Caco-2 (cell line): ENCODE results near the gene ACTL9. TPM values are rescaled to one million over a fixed set of nuclear protein-coding genes. Genes with fewer than 3 reads are reported as not detected.

Experiments used
- BruUV-seq: library from RNA; stranded (reverse); fragments of 400-500 nt; replicated peaks from 2 replicates; lab custom pipeline; 2021; lab: Mats Ljungman, UMichigan
- CTCF ChIA-PET: fragments of 300-600 bp; sonication (Branson Sonifier 250); formaldehyde crosslinking; loops from one replicate; lab custom pipeline; 2022; ENCODE audit warnings: antibody characterized with exemption; lab: Charles Lee
- POLR2A ChIA-PET: fragments of 300-600 bp; sonication (Branson Sonifier 250); formaldehyde crosslinking; loops from one replicate; lab custom pipeline; 2022; ENCODE audit warnings: antibody characterized with exemption; lab: Charles Lee
- DNase-seq, 2 experiments: peaks; one replicate each; pipeline versions ENCODE4 v3.0.0 to v3.0.0-alpha.2; 2020 to 2022
- H3K27me3 ChIP-seq: replicated peaks from 2 replicates; pipeline ENCODE4 v1.6.0; 2011; ENCODE audit warnings: low read length; ENCODE audit not compliant: control insufficient read depth, insufficient read depth
- H3K36me3 ChIP-seq: 2 replicates; pipeline ENCODE4 v1.5.1; 2011; ENCODE audit warnings: low read length; ENCODE audit not compliant: control insufficient read depth, insufficient read depth
- H3K4me1 ChIP-seq: fragments of 250-450 bp; sonication (Bioruptor Pico); 2 replicates; pipeline ENCODE4 v1.5.1; 2020; ENCODE audit warnings: mild to moderate bottlenecking
- H3K4me3 ChIP-seq: 2 replicates; pipeline ENCODE4 v1.5.1; 2011; ENCODE audit warnings: low read depth, mild to moderate bottlenecking, control low read depth, low read length
- H3K9me3 ChIP-seq: fragments of 250-450 bp; sonication (Bioruptor Pico); 2 replicates; pipeline ENCODE4 v1.5.1; 2020; ENCODE audit warnings: mild to moderate bottlenecking, moderate library complexity
- H3K27ac Mint-ChIP-seq: one replicate; pipeline ENCODE4 v1.8.0; 2022; ENCODE audit warnings: mixed read lengths; ENCODE audit not compliant: unreplicated experiment
- H3K27me3 Mint-ChIP-seq: one replicate; pipeline ENCODE4 v1.8.0; 2022; ENCODE audit warnings: mixed read lengths; ENCODE audit not compliant: insufficient read depth, unreplicated experiment
- H3K36me3 Mint-ChIP-seq: one replicate; pipeline ENCODE4 v1.8.0; 2022; ENCODE audit warnings: mild to moderate bottlenecking, mixed read lengths; ENCODE audit not compliant: insufficient read depth, unreplicated experiment
- H3K4me1 Mint-ChIP-seq: one replicate; pipeline ENCODE4 v1.8.0; 2022; ENCODE audit warnings: low read depth, mixed read lengths; ENCODE audit not compliant: unreplicated experiment
- H3K4me3 Mint-ChIP-seq: one replicate; pipeline ENCODE4 v1.8.0; 2022; ENCODE audit warnings: mild to moderate bottlenecking, moderate library complexity, mixed read lengths; ENCODE audit not compliant: unreplicated experiment
- H3K9me3 Mint-ChIP-seq: one replicate; pipeline ENCODE4 v1.8.0; 2022; ENCODE audit warnings: mixed read lengths; ENCODE audit not compliant: unreplicated experiment
- CTCF ChIP-seq, 2 experiments: fragments of 200-600 bp in 1 of 2; IDR thresholded peaks; 1 replicate in 1 of 2; 2 replicates in 1 of 2; pipeline versions ENCODE4 v1.5.1 to v1.8.0; 2011 to 2022; ENCODE audit warnings: antibody characterized with exemption in 1 of 2, control low read depth in 1 of 2, inconsistent platforms in 1 of 2, low read depth in 1 of 2, low read length in 1 of 2, mild to moderate bottlenecking in 1 of 2, moderate library complexity in 1 of 2; ENCODE audit not compliant: insufficient read depth in 1 of 2, severe bottlenecking in 1 of 2, unreplicated experiment in 1 of 2
- intact Hi-C: fragments of 100-400 bp; cut with micrococcal nuclease; formaldehyde crosslinking; loops from one replicate; pipeline ENCODE4 v1.10.0; 2022; ENCODE audit not compliant: unreplicated experiment
- total RNA-seq: library from RNA; stranded (reverse); gene quantifications from 2 replicates; pipeline ENCODE4 v1.2.3, GENCODE V29; 2022

Gene ACTL9
- total RNA-seq, 1 experiment from 2014 or later, result not detected

GRCh38 chr19:8695911-8696310 is 2.7 kb downstream of the ACTL9 start:
- H3K9me3 ChIP-seq, result no peaks in the 10 kb centered on the region
- no peak for TF ChIP-seq CTCF (IDR thresholded peaks at IDR 0.05; ENCODE audit: insufficient read depth in 1 of 2, low read depth in 1 of 2, low read length in 1 of 2, severe bottlenecking in 1 of 2, unreplicated experiment in 1 of 2)
- Mint-ChIP-seq H3K4me3 (no peak overlapping the region), H3K27ac (no peak overlapping the region), H3K9me3 (no peaks in the 10 kb centered on the region), H3K36me3 (no peaks in the 10 kb centered on the region), H3K4me1 (no peaks in the 10 kb centered on the region), H3K27me3 (peaks cover 5% of the 10 kb centered on the region)
- no TSS peak for BruUV-seq
- no peaks in the 10 kb centered on the region for H3K4me1 ChIP-seq
- no peaks in the 10 kb centered on the region for H3K27me3 ChIP-seq
- POLR2A ChIA-PET, result no interaction called here
- no peak for DNase-seq
- intact Hi-C loops, result no loop called here
- no peak overlapping the region for H3K4me3 ChIP-seq
- no peaks in the 10 kb centered on the region for H3K36me3 ChIP-seq
- CTCF ChIA-PET, result no interaction called here

DNA sequence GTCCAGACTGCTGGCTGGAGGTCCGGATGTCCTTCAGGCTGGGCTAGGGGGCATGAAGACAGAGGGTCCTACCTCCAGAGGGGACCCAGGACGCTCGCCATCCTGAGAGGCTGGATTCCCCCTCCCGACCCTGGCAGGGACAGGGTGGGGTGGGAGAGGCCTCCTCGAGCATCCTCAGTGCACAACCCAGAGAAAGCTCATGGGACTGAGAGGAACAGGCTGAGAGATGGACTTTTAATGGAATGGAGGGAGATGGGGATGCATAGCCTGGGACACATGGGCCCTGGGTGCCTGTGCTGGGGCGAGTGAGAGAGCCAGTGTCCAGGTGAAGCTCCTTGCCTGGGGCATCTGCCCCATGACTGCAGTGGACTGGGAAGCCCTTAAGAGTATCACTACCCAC is 3.1 kb downstream of the ACTL9 start:
- no peaks in the 10 kb centered on the region for H3K9me3 ChIP-seq
- CTCF ChIA-PET, result no interaction called here
- DNase-seq, result no peak
- H3K4me3 ChIP-seq, result no peak overlapping the region
- Mint-ChIP-seq H3K36me3 (no peaks in the 10 kb centered on the region), H3K27ac (no peak overlapping the region), H3K27me3 (peaks cover 5% of the 10 kb centered on the region), H3K4me1 (no peaks in the 10 kb centered on the region), H3K9me3 (no peaks in the 10 kb centered on the region), H3K4me3 (no peak overlapping the region)
- POLR2A ChIA-PET, result no interaction called here
- H3K27me3 ChIP-seq, result no peaks in the 10 kb centered on the region
- H3K4me1 ChIP-seq, result no peaks in the 10 kb centered on the region
- BruUV-seq, result no TSS peak
- H3K36me3 ChIP-seq, result no peaks in the 10 kb centered on the region
- no peak for TF ChIP-seq CTCF (IDR thresholded peaks at IDR 0.05; ENCODE audit: insufficient read depth in 1 of 2, low read depth in 1 of 2, low read length in 1 of 2, severe bottlenecking in 1 of 2, unreplicated experiment in 1 of 2)
- intact Hi-C loops, result no loop called here

DNA sequence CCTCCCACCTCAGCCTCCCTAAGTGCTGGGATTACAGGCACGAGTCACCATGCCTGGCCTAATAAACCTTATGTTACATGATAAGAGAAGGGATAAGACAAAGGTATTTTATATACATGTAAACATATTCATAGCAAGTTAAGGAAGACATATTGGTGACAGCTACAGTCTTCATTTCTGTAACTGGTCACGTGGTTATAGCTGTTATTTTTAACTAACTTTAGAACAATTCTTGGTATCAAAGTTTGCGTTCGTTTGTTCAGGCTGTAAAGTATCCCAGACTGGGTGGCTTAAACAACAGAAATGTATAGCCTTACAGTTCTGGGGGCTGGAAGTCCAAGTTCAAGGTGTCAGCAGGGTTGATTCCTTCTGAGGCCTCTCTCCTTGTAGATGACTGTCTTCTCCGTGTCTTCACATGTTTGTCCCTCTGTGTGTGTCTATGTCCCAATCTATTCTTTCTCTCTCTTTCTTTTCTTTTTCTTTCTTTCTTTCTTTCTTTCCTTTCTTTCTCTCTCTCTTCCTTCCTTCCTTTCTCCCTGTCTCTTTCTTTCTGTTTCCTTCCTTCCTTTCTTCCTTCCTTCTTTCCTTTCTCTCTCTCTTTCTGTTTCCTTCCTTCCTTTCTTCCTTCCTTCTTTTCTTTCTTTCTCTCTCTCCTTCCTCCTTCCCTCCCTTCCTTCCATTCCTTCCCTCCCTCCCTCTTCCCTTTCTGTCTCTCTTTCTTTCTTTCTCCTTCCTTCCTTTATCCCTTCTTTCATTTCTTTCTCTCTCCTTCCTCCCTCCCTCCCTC is 7.6 kb downstream of the ACTL9 start:
- no peak for DNase-seq
- H3K4me1 ChIP-seq, result no peaks in the 10 kb centered on the region
- H3K9me3 ChIP-seq, result no peaks in the 10 kb centered on the region
- POLR2A ChIA-PET, result no interaction called here
- Mint-ChIP-seq H3K9me3 (no peaks in the 10 kb centered on the region), H3K4me1 (no peaks in the 10 kb centered on the region), H3K27me3 (peaks cover 8% of the 10 kb centered on the region), H3K4me3 (no peak overlapping the region), H3K36me3 (no peaks in the 10 kb centered on the region), H3K27ac (no peak overlapping the region)
- BruUV-seq, result no TSS peak
- no peak for TF ChIP-seq CTCF (IDR thresholded peaks at IDR 0.05; ENCODE audit: insufficient read depth in 1 of 2, low read depth in 1 of 2, low read length in 1 of 2, severe bottlenecking in 1 of 2, unreplicated experiment in 1 of 2)
- H3K27me3 ChIP-seq, result no peaks in the 10 kb centered on the region
- intact Hi-C loops, result loop anchor here (5.0 kb wide), 1 partner anchor 109 kb away; no protein-coding TSS in a partner anchor
- H3K36me3 ChIP-seq, result no peaks in the 10 kb centered on the region
- CTCF ChIA-PET, result no interaction called here
- no peak overlapping the region for H3K4me3 ChIP-seq
